GM21390 (cell line): ENCODE results near the gene ZNF30.
"Not testable (repeated sequence)": the region's sequence is repeated elsewhere in the genome, so short reads cannot be mapped to it uniquely, and the experiment has no call there.

ENCODE experiments used
- ATAC-seq: cut with Tn5 transposase; IDR thresholded peaks from one replicate; pipeline ENCODE4 v1.9.1; 2021; ENCODE audit not compliant: unreplicated experiment

Gene ZNF30

DNA sequence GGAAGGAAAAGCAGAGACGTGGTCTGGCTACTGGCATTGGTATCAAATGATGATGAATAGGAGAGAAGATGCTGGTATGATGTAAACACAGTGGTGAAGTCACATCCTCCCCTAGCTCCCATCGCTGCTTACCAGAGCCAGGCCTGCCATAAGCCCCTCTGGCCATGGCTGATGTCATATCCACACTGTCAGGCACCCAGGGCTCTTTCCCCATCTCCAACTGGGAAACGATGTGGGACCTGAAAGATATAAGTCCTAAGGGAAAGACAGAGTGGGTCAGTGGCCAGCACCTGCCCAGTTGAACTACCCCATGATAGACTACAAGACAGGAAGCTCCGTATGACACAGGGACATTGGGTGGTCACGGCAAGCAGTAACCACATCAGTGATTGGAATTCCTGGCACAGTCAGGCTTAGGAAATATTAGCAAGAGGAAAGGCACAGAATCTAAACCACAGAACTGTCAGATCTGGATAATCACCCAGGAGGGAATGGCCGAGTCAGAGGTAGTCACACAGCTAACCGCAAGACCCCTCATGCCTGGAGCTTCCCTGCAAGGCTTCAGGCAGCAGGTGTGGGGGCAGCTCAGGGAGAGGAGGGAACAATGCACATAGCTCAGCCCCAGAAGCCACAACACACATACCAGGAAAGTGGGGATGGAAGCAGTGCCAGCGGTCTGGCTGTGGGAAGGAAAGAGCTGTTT lies 33.6 kb downstream of the ZNF30 start:
- ATAC-seq, result no peak

DNA sequence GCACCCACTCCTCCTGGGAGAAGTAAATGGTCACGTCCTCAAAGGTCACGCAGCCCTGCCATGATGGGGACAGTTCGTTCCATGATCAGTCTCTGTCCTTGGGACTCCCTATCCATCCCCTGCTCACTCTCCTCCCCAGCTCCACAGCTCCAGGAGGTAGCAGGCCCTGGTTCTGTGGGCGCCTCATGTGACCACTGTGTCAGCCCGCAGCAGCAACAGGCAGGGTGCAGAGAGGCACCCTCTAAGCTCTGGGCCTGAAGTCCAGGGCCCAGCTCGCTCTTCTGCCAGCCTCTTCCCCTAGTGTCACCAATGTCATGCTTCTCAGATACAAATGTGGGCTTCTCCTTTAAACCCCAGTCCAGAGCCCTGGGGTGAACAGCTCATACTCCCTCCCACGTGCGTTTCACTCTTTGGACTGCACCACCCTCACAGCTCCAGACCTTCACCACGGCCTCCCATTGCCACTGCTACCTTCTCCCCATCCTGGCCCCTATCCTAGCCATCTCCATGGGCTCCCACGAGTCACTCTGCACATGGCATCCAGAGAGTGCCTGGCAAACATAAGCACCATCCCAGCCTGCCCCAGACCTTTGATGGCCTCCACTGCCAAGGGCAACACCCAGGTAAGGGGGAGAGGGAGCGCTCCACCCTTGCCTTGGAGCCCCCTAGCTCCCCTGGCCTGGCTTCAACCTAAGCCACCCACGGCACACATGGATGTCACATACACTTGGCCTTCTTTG lies 34.4 kb downstream of the ZNF30 start:
- no peak for ATAC-seq

DNA sequence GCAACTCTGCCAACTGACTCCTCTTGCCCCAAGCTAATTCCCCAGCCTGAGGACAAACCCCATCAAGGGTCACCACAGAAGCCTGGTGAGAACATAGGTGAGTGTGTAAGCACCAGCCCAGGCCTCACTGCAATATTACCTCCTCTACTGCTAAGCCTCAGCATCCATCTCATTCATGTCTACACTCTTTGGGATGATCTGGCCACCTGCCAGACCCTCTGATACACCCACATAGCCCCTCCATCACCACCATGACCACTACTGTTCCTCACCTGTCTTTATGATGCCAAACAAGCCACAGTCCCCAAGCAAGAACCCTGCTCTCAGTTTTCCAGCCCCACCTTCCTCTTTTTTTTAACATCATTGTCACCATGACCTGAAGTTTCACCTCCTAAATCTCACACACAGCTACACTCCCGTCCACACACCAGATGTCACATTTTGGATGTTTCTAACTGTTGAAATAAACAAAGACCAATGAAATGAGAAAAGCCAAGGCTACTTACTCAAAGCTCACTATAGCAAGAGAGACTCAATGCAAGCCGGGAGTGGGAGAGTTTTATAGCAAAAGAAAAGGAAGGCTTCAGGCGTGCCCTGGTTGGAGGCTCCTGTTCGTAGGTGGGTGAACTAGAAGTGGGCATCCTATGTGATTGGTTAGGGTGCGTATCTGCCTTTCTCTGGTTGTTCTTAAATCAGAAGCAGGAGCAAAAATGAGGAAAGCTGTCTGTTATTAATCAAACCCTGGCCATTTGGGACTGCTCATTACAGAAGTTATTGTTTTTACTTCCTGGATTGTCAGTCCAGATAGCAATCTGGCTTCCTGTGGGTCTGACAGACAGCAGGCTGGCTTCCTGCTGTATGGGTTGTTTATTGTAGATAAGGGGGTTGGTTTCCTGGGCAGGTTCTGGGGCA lies 35.3 kb downstream of the ZNF30 start:
- no peak for ATAC-seq

DNA sequence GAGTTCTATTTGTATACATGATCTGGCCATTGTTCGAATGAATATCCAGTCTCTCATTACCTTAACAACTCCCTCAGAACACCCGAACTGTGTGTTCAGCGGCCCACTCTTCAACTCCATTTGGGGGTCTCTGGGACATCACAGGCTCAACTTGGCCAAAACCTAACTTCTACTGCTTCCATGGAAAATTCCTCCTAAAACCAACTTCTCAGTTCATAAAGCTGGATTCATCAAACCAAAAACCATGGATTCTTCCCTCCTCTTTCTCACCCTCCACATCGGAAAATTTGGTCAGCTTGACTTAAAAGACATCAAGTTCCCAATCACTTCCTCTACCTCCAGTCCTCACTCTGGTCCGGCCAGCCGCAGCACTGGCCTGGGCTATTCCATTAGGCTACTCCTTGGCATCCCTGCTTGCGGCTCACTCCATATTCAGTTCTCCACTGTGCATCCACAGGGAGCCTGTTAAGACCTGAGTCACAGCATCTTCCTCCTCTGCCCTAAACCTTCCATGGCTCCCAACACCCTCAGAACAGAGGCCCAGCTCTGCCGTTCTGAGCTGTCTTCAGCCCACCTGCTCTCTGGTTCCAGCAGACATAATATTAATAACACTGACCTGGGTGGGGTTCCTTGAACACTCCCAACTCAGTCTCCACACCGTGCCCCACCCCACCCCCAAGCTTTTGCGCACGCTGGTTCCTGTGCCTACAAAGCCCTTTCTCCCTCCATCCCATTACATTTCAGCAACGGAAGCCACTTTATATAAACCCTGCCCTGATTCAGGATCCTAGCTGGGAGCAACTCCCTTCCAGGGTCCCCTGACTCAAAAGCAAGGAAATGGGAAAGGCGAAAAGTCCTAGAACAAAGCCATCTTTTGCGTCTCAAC lies 36.2 kb downstream of the ZNF30 start:
- ATAC-seq, result no peak

DNA sequence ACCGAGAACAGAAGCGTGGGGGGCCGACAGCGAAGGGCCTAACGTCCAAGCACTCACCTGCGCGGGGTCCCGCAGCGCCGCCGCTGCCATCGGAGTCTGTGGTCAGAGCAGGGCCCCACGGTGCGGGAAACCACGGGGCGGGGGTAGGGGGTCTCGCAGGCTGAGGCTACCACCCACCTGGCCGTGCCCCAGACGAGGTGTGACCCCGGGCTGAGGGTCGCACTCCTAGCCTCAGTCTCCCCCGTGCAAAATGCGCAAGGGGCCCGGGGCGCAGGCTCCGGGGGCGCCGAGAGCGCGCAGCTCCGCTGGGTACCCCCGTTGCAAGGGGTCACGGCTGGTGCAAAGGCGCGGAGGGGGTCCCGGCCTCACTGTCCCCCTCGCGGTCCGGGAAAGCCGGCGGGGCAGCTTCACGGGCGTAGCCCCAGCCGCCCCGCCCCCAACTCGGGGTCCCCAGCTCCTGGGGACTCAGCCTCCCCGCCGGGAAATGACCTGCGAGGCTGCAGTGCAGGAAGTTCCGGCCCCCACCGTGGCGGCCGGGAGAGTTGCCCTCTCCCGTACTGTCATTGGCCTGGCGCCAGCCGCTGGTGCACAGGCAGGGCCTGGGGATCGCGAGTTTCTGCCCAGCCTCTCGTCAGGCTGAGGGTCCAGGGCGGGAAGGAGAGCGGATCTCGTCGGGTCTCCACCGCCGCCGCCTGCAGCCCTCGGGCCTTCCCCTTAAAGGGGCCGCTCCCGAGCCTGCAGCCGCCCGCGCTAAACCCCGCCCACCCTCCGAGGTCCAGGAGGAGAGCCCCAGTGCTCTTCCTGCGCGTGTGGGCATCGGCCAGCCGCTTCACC lies 37.1 kb downstream of the ZNF30 start, which contains the start of gene ZNF792:
Gene ZNF792, minus strand, starts transcription at position 657 of the 834 bp plus-strand sequence. Its CDS starts 567 bp downstream, at position 90.
- ATAC-seq, result no peak

DNA sequence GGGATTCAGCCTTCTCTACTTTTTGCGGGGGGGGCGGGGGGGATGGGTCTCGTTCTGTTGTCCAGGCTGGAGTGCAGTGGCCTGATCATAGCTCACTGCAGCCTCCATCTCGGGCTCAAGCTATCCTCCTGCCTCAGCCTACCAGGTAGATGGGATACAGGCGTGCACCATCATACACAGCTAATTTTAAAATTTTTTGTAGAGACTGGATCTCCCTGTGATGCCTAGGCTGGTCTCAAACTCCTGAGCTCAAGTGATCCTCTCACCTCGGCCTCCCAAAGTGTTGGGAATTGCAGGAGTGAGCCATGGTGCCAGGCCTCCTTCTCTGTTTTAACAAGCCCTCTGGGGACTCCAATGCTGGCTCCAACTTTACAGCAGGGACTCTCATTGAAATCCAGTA lies 37.9 kb downstream of the ZNF30 start:
- ATAC-seq, result no peak

DNA sequence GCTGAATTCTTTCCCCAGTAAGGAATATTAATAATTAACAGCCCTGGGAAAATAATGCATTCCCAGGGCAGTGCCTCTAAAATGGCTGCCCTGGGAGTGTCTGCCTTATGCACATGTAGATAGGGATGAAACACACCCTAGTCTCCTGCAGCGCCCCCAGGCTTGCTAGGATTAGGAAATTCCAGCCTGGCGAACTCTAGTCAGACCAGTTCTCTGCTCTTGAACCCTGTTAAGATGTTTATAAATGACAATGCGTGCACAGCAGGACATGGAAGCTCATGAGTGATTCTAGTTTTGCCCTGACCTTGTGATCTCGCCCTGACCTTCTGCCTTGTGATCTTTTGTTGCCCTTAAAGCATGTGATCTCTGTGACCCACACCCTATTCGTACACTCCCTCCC lies 38.8 kb downstream of the ZNF30 start:
- not testable (repeated sequence) for ATAC-seq

DNA sequence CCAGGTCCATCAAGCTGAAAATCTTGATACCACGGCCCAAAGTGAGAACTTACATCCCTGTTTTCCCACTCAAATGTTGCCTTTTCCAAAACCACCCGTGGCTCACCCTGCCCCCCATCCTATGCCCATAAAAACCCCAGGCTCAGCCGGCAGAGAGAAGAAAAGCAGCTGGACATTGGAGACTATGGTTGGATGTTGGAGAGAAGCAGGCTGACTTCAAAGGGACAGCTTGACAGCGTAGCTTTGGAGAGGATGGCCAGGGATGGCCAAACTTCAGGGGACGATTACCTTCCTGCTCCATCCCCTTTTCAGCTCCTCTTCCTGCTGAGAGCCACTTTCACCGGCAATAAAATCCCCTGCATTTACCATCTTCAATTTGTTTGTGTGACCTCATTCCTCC lies 40.8 kb downstream of the ZNF30 start:
- no peak for ATAC-seq

DNA sequence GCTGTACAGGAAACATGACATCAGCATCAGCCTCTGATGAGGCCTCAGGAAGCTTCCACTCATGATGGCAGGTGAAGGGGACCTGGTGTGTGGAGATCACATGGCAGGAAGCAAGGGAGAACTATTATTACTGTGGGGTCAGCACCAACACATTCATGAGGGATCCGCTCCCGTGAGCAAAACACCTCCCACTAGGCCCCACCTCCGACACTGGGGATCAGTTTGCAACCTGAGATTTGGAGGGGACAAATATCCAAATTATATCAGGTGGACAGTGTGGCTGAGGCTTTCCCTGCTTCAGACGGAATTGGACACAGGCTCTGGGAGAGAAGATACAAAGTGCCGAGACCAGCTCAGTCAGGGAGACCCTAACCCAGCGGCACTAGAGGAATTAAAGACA lies 43.0 kb downstream of the ZNF30 start:
- ATAC-seq, result no peak

DNA sequence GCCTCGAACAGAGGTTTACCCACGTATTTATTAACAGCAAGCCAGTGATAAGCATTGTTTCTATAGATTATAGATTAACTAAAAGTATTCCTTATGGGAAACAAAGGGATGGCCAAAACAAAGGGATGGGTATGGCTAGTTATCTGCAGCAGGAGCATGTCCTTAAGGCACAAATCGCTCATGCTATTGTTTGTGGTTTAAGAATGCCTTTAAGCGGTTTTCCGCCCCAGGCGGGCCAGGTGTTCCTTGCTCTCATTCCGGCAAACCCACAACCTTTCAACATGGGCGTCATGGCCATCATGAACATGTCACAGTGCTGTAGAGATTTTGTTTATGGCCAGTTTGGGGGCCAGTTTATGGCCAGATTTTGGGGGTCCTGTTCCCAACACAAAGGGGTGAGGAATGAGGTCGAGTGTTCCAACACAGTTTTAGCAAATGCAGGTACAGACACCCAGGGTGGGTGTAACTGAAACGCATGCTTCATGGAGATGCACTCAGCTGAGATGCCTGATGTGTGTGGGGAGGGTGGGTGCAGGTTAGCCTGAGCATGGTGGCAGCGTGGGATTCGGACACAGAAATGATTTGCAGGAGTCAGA lies 43.6 kb downstream of the ZNF30 start:
- ATAC-seq, result not testable (repeated sequence)

DNA sequence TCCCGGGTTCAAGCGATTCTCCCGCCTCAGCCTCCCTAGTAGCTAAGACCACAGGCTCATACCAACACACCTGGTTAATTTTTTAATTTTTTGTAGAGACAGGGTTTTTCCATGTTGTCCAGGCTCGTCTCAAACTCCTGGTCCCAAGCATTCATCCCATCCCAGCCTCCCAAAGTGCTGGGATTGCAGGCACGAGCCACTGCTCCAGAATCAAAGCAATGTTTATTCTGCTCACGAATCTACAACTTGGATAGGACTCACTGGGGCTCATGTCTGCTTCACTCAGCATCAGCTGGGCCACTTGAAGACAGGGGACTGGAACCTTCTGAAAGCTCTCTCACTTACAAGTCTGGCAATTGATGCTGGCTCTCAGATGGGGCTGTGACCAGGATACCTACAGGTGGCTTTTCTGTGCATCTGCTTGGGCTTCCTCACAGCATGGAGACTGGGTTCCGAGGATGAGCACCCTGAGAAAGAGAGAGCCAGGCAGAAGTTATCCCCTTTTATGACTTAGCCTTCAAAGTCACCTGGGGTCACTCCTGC lies 45.5 kb downstream of the ZNF30 start:
- no peak for ATAC-seq

DNA sequence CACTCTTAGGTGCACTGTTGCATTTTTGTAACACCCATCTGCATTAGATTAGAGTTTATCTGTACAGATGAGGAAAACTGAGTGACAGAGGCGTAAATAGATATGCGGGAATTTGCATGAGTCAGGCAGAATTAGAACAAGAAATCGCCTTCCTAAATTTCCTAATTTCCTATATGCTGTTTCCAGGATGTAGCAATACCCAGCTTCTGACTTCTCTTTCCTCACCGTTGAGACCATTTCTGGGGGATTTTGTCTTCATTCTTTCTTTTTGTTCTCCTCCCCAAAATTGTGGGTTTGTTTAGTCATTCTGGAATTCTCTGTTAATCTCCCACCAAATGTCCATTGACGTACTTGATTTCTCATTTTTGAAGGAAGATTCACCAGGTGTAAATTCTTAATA lies 47.9 kb downstream of the ZNF30 start:
- ATAC-seq, result no peak

DNA sequence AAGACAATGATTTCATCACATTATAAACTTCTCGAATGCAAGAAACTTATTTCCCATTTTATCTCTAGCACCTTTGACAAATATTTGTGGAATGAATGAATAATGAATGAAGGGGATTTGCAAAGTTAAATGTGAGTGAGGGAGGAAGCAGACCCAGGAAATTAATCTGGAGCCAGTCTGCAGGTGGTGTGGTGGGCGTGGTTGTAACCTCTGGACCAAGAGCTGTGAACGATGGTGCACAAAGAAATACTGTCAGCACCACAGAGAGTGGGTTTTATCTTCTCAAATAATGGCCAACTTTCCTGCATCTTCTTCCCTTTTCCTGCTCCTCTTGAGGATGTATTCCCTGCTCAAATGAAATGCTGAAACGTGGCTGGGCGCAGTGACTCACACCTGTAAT lies 48.4 kb downstream of the ZNF30 start:
- ATAC-seq, result no peak

DNA sequence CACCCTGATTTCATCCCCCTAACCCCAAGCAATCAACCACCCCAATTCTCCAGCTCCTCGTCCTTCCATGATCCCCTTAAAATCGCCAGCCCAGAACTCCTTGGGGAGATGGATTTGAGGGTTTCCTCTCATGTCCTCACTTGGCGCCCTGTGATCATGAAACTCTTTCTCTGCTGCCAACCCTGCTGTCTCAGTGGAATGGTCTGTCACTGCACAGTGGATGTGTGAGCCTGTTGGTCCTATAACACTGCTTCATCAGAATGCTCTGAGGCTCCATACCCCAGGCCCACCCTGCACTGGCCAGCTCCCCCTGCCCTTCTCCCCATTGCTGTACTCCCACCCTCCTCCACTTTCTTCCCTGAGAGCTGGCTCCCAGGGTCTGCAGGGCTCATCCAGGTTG lies 49.9 kb downstream of the ZNF30 start:
- no peak for ATAC-seq

DNA sequence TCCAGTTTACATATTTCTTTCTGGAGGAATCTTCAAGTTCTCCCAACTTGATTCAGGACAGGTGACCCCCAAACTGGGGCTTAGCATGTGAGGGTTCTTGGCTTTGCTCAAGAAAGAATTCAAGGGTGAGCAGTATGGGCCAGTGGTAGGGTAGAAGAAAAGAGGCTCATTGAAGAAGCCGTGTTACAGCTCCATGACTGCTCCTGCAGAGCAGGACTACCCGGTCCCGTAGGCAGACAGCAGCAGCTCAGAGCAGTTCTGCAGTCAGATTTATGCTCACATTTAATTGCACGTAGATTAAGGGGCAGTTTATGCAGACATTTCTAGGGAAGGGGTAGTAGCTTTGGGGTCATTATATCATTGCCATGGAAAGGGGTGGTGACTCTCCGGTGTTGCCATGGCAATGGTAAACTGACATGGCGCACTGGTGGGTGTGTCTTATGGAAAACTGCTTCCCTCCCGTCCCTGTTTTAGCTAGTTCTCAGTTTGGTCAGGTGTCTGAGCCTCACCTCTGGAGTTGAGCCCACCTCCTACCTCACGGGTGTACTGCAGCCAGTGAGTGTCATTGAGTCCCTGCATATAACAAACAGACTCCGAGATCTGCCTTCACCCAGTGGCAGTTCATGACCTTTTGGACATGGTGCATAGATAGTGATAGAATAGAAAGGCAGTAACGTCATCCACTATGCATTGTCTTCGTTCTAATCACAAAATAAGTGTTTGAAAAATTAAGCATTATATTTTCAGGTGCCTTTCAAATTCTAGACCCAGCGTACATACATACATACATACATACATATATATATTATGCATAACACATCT lies 53.3 kb downstream of the ZNF30 start:
- no peak for ATAC-seq

DNA sequence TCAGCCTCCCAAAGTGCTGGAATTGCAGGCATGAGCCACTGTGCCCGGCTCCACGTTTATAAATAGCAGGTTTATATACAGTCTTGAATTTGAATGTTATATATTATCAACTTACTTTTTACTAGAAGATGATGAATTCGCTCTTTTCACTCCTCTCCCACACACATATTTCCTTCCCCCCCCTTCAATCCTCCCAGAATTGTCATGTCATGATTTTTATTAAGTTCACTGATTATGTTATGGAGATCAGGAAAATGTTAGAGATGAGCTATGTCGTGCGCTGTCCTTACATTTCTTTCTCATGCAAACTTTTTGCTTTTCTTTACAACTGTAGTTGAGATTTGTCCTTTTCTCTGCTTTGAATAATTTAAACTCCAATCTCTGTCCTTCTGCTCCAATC lies 55.6 kb downstream of the ZNF30 start:
- no peak for ATAC-seq

DNA sequence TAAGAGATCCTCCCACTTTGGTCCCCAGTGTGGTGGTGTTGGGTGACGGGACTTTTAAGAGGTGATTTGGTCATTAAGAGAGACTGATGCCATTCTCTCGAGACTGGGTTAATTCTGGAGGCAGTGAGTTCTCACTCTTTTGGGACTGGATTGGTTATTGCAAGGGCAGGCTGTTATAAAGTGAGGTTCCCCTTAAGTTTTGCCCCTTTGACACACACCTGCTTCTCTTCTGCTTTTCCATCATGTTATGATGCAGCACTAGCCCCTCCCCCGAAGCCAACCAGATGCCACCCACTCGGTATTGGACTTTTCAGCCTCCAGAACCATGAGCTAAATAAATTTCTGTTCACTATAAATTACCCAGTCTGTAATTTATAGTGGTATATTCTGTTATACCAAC lies 57.1 kb downstream of the ZNF30 start:
- ATAC-seq, result no peak

DNA sequence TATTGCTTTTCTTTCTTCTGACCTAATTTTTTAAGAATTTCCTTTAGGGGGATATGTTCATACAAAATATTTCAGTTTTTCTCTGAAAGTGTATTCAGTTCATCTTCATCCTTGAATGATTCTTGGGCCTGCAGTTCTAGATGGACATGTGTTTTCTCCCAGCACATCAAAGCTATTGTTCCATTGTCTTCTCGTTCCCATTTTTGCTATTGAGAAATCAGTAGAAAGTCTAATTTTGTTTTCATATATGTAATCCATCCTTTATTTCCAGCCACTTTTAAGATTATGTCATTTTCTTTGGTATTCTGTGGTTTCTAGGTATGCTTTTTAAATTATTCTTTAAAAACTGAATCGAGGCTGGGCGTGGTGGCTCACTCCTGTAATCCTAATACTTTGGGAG lies 57.6 kb downstream of the ZNF30 start:
- no peak for ATAC-seq
